HG02870 (cell line): ENCODE results near the gene ZNF592.

ENCODE experiments used
- ATAC-seq: cut with Tn5 transposase; IDR thresholded peaks from one replicate; pipeline ENCODE4 v1.9.1; 2021; ENCODE audit warnings: mild to moderate bottlenecking, moderate library complexity; ENCODE audit not compliant: unreplicated experiment

The ZNF592 gene

GRCh38 chr15:84775867-84776449 is 27.6 kb downstream of the ZNF592 start:
- no peak for ATAC-seq

- ATAC-seq = no peak
Measured at GRCh38 chr15:84778194-84778593, 29.8 kb downstream of the ZNF592 start.

GRCh38 chr15:84780492-84780891 is 32.1 kb downstream of the ZNF592 start:
- no peak for ATAC-seq

GRCh38 chr15:84781495-84781894 is 33.1 kb downstream of the ZNF592 start:
- no peak for ATAC-seq

GRCh38 chr15:84782346-84782745 is 34.0 kb downstream of the ZNF592 start:
- ATAC-seq = no peak

GRCh38 chr15:84783493-84784251 is 35.3 kb downstream of the ZNF592 start:
- no peak for ATAC-seq

- ATAC-seq = no peak
Measured at GRCh38 chr15:84784262-84784661, 35.9 kb downstream of the ZNF592 start.

- ATAC-seq = no peak
Measured at GRCh38 chr15:84785053-84785452, 36.7 kb downstream of the ZNF592 start.

GRCh38 chr15:84788500-84788899 is 40.1 kb downstream of the ZNF592 start:
- ATAC-seq = no peak

GRCh38 chr15:84789762-84790161 is 41.4 kb downstream of the ZNF592 start:
- ATAC-seq = no peak

GRCh38 chr15:84790676-84791075 is 42.3 kb downstream of the ZNF592 start:
- no peak for ATAC-seq

GRCh38 chr15:84791763-84792162 is 43.4 kb downstream of the ZNF592 start:
- ATAC-seq = no peak

GRCh38 chr15:84793431-84794161 is 45.2 kb downstream of the ZNF592 start:
- no peak for ATAC-seq

GRCh38 chr15:84794162-84794547 is 45.8 kb downstream of the ZNF592 start:
- no peak for ATAC-seq

GRCh38 chr15:84795186-84795585 is 46.8 kb downstream of the ZNF592 start:
- no peak for ATAC-seq

- ATAC-seq = no peak
Measured at GRCh38 chr15:84797212-84797611, 48.8 kb downstream of the ZNF592 start.

GRCh38 chr15:84797801-84798200 is 49.4 kb downstream of the ZNF592 start:
- no peak for ATAC-seq

- no peak for ATAC-seq
Measured at GRCh38 chr15:84798436-84798946, 50.1 kb downstream of the ZNF592 start.

- ATAC-seq = no peak
Measured at GRCh38 chr15:84799511-84800187, 51.3 kb downstream of the ZNF592 start.

GRCh38 chr15:84800365-84800806 is 52.0 kb downstream of the ZNF592 start:
- no peak for ATAC-seq
